GM21529 (cell line): ENCODE measurements around the gene ZKSCAN5.
"Not testable (repeated sequence)": the region's sequence is repeated elsewhere in the genome, so short reads cannot be mapped to it uniquely, and the experiment has no call there.

Experiments
- ATAC-seq: cut with Tn5 transposase; IDR thresholded peaks from one replicate; pipeline ENCODE4 v1.9.1; 2021; ENCODE audit not compliant: unreplicated experiment

The ZKSCAN5 gene

DNA sequence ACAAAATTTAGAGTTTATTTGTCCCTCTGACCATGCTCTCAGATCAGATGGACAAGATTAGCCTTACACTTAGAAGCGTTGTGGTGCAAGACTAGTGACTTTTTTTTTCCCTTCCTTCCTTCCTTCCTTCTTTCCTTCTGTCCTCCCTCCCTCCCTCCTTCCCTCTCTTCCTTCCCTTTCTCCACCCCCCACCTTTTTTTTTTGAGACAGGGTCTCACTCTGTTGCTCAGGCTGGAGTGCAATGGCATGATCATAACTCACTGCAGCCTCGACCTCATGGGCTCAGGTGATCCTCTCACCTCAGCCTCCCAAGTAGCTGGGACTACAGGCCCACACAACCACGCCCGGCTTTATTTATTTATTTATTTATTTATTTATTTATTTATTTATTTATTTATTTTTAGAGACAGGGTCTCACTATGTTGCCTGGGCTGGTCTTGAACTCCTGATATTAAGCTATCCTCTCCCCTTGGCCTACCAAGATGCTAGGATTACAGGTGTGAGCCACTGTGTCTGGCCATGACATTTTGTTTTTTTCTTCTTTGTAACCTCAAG lies 76.4 kb downstream of the ZKSCAN5 start:
- not testable (repeated sequence) for ATAC-seq
